ENCODE results near the gene SRGAP3. TPM values are rescaled to one million over a fixed set of nuclear protein-coding genes. Genes with fewer than 3 reads are reported as not detected.

The SRGAP3 gene
- total RNA-seq, 1 donor, result 2.5 TPM

DNA sequence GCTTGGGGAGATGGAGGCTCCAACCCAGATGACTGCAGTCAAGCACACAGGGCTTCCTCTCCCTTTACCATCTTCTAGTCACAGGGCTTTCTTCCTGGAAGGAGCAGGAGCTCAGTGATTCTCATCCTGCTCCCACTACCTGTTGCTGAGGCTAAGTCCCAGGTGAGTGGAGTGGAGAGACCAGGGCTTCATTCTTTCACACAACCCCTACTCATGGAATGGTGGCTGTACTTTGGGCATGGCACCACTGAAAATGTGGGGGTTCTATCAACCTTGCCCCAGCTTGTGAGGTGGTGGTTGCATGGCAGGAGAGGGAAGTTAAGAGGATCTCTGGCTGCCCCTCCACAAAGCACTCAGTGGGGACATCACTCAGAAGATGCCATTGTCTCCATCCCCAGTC lies 249.4 kb downstream of the SRGAP3 start:
- H3K27ac ChIP-seq (ENCODE audit: low read depth, low read length), result no peak overlapping the region
- no peaks in the 10 kb centered on the region for H4K20me1 ChIP-seq (ENCODE audit: insufficient read depth, low read length)
- no peak overlapping the region for H2AFZ ChIP-seq (ENCODE audit: low read length)
- H3K36me3 ChIP-seq (ENCODE audit: insufficient read depth, low read length), result no peaks in the 10 kb centered on the region
- H3K4me3 ChIP-seq (ENCODE audit: insufficient read depth, low read length), result no peak overlapping the region
- no peak for DNase-seq (ENCODE audit: insufficient read length, low spot score, missing footprints)
- no peak overlapping the region for H3K4me2 ChIP-seq (ENCODE audit: insufficient read depth, low read length)
- no peaks in the 10 kb centered on the region for H3K9me3 ChIP-seq (ENCODE audit: low read depth, low read length)
- H3K79me2 ChIP-seq (ENCODE audit: insufficient read depth, low read length), result no peaks in the 10 kb centered on the region
- H3K27me3 ChIP-seq (ENCODE audit: insufficient read depth, low read length), result peaks cover 5% of the 10 kb centered on the region
- TF ChIP-seq, protein P1, sequence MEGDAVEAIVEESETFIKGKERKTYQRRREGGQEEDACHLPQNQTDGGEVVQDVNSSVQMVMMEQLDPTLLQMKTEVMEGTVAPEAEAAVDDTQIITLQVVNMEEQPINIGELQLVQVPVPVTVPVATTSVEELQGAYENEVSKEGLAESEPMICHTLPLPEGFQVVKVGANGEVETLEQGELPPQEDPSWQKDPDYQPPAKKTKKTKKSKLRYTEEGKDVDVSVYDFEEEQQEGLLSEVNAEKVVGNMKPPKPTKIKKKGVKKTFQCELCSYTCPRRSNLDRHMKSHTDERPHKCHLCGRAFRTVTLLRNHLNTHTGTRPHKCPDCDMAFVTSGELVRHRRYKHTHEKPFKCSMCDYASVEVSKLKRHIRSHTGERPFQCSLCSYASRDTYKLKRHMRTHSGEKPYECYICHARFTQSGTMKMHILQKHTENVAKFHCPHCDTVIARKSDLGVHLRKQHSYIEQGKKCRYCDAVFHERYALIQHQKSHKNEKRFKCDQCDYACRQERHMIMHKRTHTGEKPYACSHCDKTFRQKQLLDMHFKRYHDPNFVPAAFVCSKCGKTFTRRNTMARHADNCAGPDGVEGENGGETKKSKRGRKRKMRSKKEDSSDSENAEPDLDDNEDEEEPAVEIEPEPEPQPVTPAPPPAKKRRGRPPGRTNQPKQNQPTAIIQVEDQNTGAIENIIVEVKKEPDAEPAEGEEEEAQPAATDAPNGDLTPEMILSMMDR (IDR thresholded peaks at IDR 0.05; ENCODE audit: extremely low read depth, low read depth, low read length), result no peak
- no peaks in the 10 kb centered on the region for H3K4me1 ChIP-seq (ENCODE audit: insufficient read depth, low read length)

DNA sequence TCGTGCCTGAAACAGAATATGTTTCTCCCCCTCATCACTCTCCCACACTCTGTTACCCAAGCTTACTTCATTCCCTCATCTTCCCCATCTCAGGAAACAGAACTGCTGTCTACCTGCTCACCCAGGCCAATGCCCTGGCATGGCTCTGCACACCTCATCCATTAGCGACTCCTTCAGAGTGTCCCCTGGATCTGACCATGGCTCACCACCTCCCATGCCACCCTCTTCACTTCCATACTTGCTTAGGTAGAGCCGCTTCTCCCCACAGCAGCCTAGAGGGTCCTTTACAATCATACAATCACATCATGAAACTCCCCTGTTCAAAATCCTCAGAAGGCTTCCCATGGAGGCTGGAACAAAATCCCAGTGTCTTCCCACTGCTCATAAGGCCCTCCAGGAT lies 252.3 kb downstream of the SRGAP3 start:
- Histone ChIP-seq H3K27ac (ENCODE audit: low read depth, low read length) (no peak overlapping the region), H2AFZ (ENCODE audit: low read length) (no peak overlapping the region), H3K36me3 (ENCODE audit: insufficient read depth, low read length) (no peaks in the 10 kb centered on the region), H3K4me2 (ENCODE audit: insufficient read depth, low read length) (no peak overlapping the region), H3K79me2 (ENCODE audit: insufficient read depth, low read length) (no peaks in the 10 kb centered on the region), H3K9me3 (ENCODE audit: low read depth, low read length) (no peaks in the 10 kb centered on the region), H3K4me1 (ENCODE audit: insufficient read depth, low read length) (no peaks in the 10 kb centered on the region), H4K20me1 (ENCODE audit: insufficient read depth, low read length) (no peaks in the 10 kb centered on the region), H3K27me3 (ENCODE audit: insufficient read depth, low read length) (peaks cover 5% of the 10 kb centered on the region), H3K4me3 (ENCODE audit: insufficient read depth, low read length) (no peak overlapping the region)
- DNase-seq (ENCODE audit: insufficient read length, low spot score, missing footprints), result no peak
- TF ChIP-seq, protein P1 (IDR thresholded peaks at IDR 0.05; ENCODE audit: extremely low read depth, low read depth, low read length), result no peak

DNA sequence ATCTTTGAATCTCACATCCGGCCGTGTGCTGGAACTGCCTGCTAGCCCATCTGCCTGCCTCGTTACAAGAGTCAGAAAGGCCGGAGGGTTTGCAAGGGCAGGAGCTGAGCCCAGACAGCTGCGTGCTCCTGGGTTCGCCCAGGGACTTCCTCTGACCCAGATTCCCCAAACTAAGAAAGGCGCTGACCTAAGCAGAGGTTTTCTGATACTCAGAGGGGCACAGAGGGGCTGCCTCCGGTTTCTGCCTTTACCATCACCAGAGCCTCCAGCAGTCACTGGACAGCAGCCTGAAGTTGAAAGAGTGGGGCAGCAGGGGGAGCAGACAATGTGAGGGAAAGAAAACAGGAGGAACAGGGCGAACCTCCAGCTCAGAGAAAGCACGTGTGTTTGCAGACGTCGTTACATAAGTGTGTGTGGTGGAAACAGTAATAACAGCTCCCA lies 252.7 kb downstream of the SRGAP3 start:
- H3K36me3 ChIP-seq (ENCODE audit: insufficient read depth, low read length), result no peaks in the 10 kb centered on the region
- TF ChIP-seq, protein P1 (IDR thresholded peaks at IDR 0.05; ENCODE audit: extremely low read depth, low read depth, low read length), result peak; percentile 34

DNA sequence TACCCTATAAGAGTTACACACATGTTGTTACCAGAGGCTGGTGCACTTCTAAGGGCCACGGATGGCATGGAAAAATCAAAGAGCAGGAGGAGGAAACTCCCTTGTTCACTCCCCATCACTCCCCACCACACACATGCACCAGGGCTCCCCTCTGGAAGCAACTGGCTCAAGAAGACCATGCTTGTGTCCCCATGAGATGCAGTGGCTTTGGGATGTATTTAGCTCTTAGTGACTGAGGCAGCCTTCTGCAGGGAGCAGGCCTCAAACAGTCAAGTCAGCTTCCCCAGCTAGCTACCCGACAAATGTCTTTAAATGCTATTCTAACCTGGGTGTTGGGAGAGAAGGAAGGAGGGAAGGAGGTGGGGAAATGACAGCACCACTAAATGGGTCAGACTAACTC lies 253.2 kb downstream of the SRGAP3 start:
- no peak overlapping the region for H2AFZ ChIP-seq (ENCODE audit: low read length)

More for the DNA sequence above, 252.7 kb downstream of the SRGAP3 start:
- no peak overlapping the region for H2AFZ ChIP-seq (ENCODE audit: low read length)
- peak; percentile 90 for DNase-seq (ENCODE audit: insufficient read length, low spot score, missing footprints)
- H4K20me1 ChIP-seq (ENCODE audit: insufficient read depth, low read length), result no peaks in the 10 kb centered on the region
- H3K4me2 ChIP-seq (ENCODE audit: insufficient read depth, low read length), result peak overlapping the region; percentile 13
- H3K4me1 ChIP-seq (ENCODE audit: insufficient read depth, low read length), result no peaks in the 10 kb centered on the region
- no peaks in the 10 kb centered on the region for H3K9me3 ChIP-seq (ENCODE audit: low read depth, low read length)
- no peak overlapping the region for H3K4me3 ChIP-seq (ENCODE audit: insufficient read depth, low read length)
- no peak overlapping the region for H3K27ac ChIP-seq (ENCODE audit: low read depth, low read length)
- H3K79me2 ChIP-seq (ENCODE audit: insufficient read depth, low read length), result no peaks in the 10 kb centered on the region
- H3K27me3 ChIP-seq (ENCODE audit: insufficient read depth, low read length), result peaks cover 5% of the 10 kb centered on the region

More for the DNA sequence above, 253.2 kb downstream of the SRGAP3 start:
- Histone ChIP-seq H3K4me2 (ENCODE audit: insufficient read depth, low read length) (peak overlapping the region; percentile 13), H3K27me3 (ENCODE audit: insufficient read depth, low read length) (peaks cover 5% of the 10 kb centered on the region), H3K4me1 (ENCODE audit: insufficient read depth, low read length) (no peaks in the 10 kb centered on the region), H4K20me1 (ENCODE audit: insufficient read depth, low read length) (no peaks in the 10 kb centered on the region), H3K27ac (ENCODE audit: low read depth, low read length) (no peak overlapping the region), H3K79me2 (ENCODE audit: insufficient read depth, low read length) (no peaks in the 10 kb centered on the region), H3K4me3 (ENCODE audit: insufficient read depth, low read length) (no peak overlapping the region), H3K9me3 (ENCODE audit: low read depth, low read length) (no peaks in the 10 kb centered on the region), H3K36me3 (ENCODE audit: insufficient read depth, low read length) (no peaks in the 10 kb centered on the region)
- no peak for DNase-seq (ENCODE audit: insufficient read length, low spot score, missing footprints)
- TF ChIP-seq, protein P1 (IDR thresholded peaks at IDR 0.05; ENCODE audit: extremely low read depth, low read depth, low read length), result no peak
